GM06990 (cell line): ENCODE measurements around the gene P2RX7.
"Not testable (repeated sequence)": the region's sequence is repeated elsewhere in the genome, so short reads cannot be mapped to it uniquely, and the experiment has no call there.

Source experiments
- DNase-seq: peaks from one replicate; pipeline ENCODE4 v3.0.0-alpha.2; 2011; ENCODE audit not compliant: insufficient read length; ENCODE audit errors: extremely low read depth
- H3K27me3 ChIP-seq: replicated peaks from 2 replicates; pipeline ENCODE4 v1.6.0; 2011; ENCODE audit warnings: low read length; ENCODE audit not compliant: control insufficient read depth, insufficient read depth
- H3K36me3 ChIP-seq: 2 replicates; pipeline ENCODE4 v1.5.1; 2011; ENCODE audit warnings: low read length; ENCODE audit not compliant: control insufficient read depth, insufficient read depth
- H3K4me3 ChIP-seq: replicated peaks from 2 replicates; pipeline ENCODE4 v1.5.1; 2011; ENCODE audit warnings: low read depth, mild to moderate bottlenecking, control low read depth, low read length
- CTCF ChIP-seq: IDR thresholded peaks from 2 replicates; pipeline ENCODE4 v1.5.1; 2011; ENCODE audit warnings: low read length, control low read depth, mild to moderate bottlenecking, inconsistent platforms; ENCODE audit not compliant: insufficient read depth, poor library complexity, severe bottlenecking

Gene P2RX7

GRCh38 chr12:121189131-121189530, 56.5 kb downstream of the P2RX7 start:
- Histone ChIP-seq H3K36me3 (no peaks in the 10 kb centered on the region), H3K27me3 (no peaks in the 10 kb centered on the region), H3K4me3 (no peak overlapping the region)
- DNase-seq, result no peak
- no peak for TF ChIP-seq CTCF

- H3K4me3 ChIP-seq, result no peak overlapping the region
- DNase-seq, result no peak
- H3K27me3 ChIP-seq, result no peaks in the 10 kb centered on the region
- TF ChIP-seq CTCF, result no peak
- H3K36me3 ChIP-seq, result no peaks in the 10 kb centered on the region
Measured at GRCh38 chr12:121189619-121190155, 57.0 kb downstream of the P2RX7 start.

GRCh38 chr12:121190523-121191031, 57.9 kb downstream of the P2RX7 start:
- no peak overlapping the region for H3K4me3 ChIP-seq
- H3K36me3 ChIP-seq, result no peaks in the 10 kb centered on the region
- no peak for TF ChIP-seq CTCF
- DNase-seq, result no peak
- H3K27me3 ChIP-seq, result no peaks in the 10 kb centered on the region

- DNase-seq, result no peak
- no peaks in the 10 kb centered on the region for H3K27me3 ChIP-seq
- no peaks in the 10 kb centered on the region for H3K36me3 ChIP-seq
- no peak overlapping the region for H3K4me3 ChIP-seq
- no peak for TF ChIP-seq CTCF
Measured at GRCh38 chr12:121191151-121191550, 58.5 kb downstream of the P2RX7 start.

- DNase-seq, result no peak
- H3K27me3 ChIP-seq, result no peaks in the 10 kb centered on the region
- H3K36me3 ChIP-seq, result no peaks in the 10 kb centered on the region
- TF ChIP-seq CTCF, result no peak
- no peak overlapping the region for H3K4me3 ChIP-seq
Measured at GRCh38 chr12:121196902-121197301, 64.2 kb downstream of the P2RX7 start.

- Histone ChIP-seq H3K36me3 (no peaks in the 10 kb centered on the region), H3K27me3 (no peaks in the 10 kb centered on the region), H3K4me3 (no peak overlapping the region)
- no peak for DNase-seq
- no peak for TF ChIP-seq CTCF
Measured at GRCh38 chr12:121198949-121199348, 66.3 kb downstream of the P2RX7 start.

- not testable (repeated sequence) for DNase-seq, H3K36me3 ChIP-seq, H3K27me3 ChIP-seq, H3K4me3 ChIP-seq
Measured at GRCh38 chr12:121201140-121201539, 68.5 kb downstream of the P2RX7 start.
